A673 (cell line): ENCODE results near the gene F2RL2.

Source experiments
- CTCF ChIP-seq: fragments of 300-800, 200-600 bp; sonication (generic); conservative IDR thresholded peaks from 2 replicates; pipeline ENCODE4 v1.5.1; 2017; ENCODE audit warnings: low read depth, mild to moderate bottlenecking, antibody characterized with exemption, low read length, moderate library complexity, mixed read lengths
- EZH2 ChIP-seq: fragments of 200-600 bp; sonication (generic); IDR thresholded peaks from 2 replicates; pipeline ENCODE4 v1.6.1; 2017; ENCODE audit warnings: borderline replicate concordance, low read depth, mild to moderate bottlenecking, mixed read lengths, antibody characterized with exemption, low read length; ENCODE audit not compliant: poor library complexity, severe bottlenecking

- no peak for TF ChIP-seq CTCF
- TF ChIP-seq EZH2: no peak
Observed at GRCh38 chr5:76585783-76586217, 37.4 kb downstream of the F2RL2 start.
